Measurements from ENCODE around the gene DNAH17. TPM values are rescaled to one million over a fixed set of nuclear protein-coding genes. Genes with fewer than 3 reads are reported as not detected.

The DNAH17 gene
- total RNA-seq, 2 donors from 2014 or later, result 0.13 to 0.64 TPM

DNA sequence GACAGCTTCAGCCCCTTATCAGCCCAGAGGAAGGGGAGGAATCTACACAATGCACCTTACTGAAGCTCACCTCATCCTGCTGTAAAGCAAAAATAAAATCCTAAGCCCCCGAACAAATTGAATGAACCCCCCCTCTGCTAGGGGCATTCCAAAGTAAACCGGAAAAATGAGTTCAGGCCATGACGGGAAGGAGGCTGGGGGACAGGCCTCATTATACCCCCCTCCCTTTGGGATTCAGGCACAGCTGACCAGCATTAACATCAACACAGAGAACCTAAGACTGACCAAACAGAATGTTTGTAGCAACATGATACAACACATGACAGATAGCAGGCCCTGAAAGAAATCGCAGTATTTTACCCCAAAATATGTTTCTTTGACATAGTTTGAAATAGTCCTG is 64.2 kb downstream of the DNAH17 start:
- no peak for TF ChIP-seq CTCF (conservative IDR thresholded peaks at IDR 0.05)

GRCh38 chr17:78510141-78511075 is 66.8 kb downstream of the DNAH17 start:
- Histone ChIP-seq H3K27ac (ENCODE audit: low read depth, low read length) (no peak overlapping the region), H3K9ac (ENCODE audit: extremely low read depth, low read length, poor library complexity, severe bottlenecking) (no peak overlapping the region), H3K4me1 (ENCODE audit: control insufficient read depth, insufficient read depth, low read length) (no peaks in the 10 kb centered on the region), H3K9me3 (ENCODE audit: control insufficient read depth, low read length) (no peaks in the 10 kb centered on the region), H3K27me3 (ENCODE audit: control insufficient read depth, insufficient read depth, low read length, poor library complexity, severe bottlenecking) (no peaks in the 10 kb centered on the region), H3K4me3 (ENCODE audit: low read length) (no peak overlapping the region), H3K36me3 (ENCODE audit: control insufficient read depth, insufficient read depth, low read length) (no peaks in the 10 kb centered on the region)
- DNase-seq, result peak; percentile 43
- WGBS, 2 experiments (ENCODE audit: insufficient coverage in 1 of 2, insufficient read length in 1 of 2), result 86 to 92% methylated on average over 18 to 28 of the region's 28 CpGs
- Mint-ChIP-seq H3K27me3 (ENCODE audit: insufficient read depth) (no peaks in the 10 kb centered on the region), H3K4me1 (no peaks in the 10 kb centered on the region), H3K36me3 (ENCODE audit: low read depth) (no peaks in the 10 kb centered on the region), H3K9me3 (peaks cover 2% of the 10 kb centered on the region), H3K27ac (no peak overlapping the region), H3K4me3 (no peak overlapping the region)
- no peak for TF ChIP-seq CTCF (conservative IDR thresholded peaks at IDR 0.05)

More for the DNA sequence above, 64.2 kb downstream of the DNAH17 start:
- Histone ChIP-seq H3K4me3 (ENCODE audit: low read length) (no peak overlapping the region), H3K9me3 (ENCODE audit: control insufficient read depth, low read length) (no peaks in the 10 kb centered on the region), H3K36me3 (ENCODE audit: control insufficient read depth, insufficient read depth, low read length) (no peaks in the 10 kb centered on the region), H3K27ac (ENCODE audit: low read depth, low read length) (no peak overlapping the region), H3K9ac (ENCODE audit: extremely low read depth, low read length, poor library complexity, severe bottlenecking) (no peak overlapping the region), H3K27me3 (ENCODE audit: control insufficient read depth, insufficient read depth, low read length, poor library complexity, severe bottlenecking) (no peaks in the 10 kb centered on the region), H3K4me1 (ENCODE audit: control insufficient read depth, insufficient read depth, low read length) (no peaks in the 10 kb centered on the region)
- Mint-ChIP-seq H3K27me3 (ENCODE audit: insufficient read depth) (no peaks in the 10 kb centered on the region), H3K4me1 (no peaks in the 10 kb centered on the region), H3K27ac (no peak overlapping the region), H3K36me3 (ENCODE audit: low read depth) (no peaks in the 10 kb centered on the region), H3K9me3 (peaks cover 2% of the 10 kb centered on the region), H3K4me3 (no peak overlapping the region)
- peak; percentile 11 for DNase-seq
- 88 to 100% methylated on average over 3 to 4 of the region's 4 CpGs for WGBS, 2 experiments (ENCODE audit: insufficient coverage in 1 of 2, insufficient read length in 1 of 2)

GRCh38 chr17:78507526-78507925 is 69.7 kb downstream of the DNAH17 start:
- H3K4me3 ChIP-seq (ENCODE audit: low read length), result no peak overlapping the region
- TF ChIP-seq CTCF (conservative IDR thresholded peaks at IDR 0.05), result no peak

More at GRCh38 chr17:78507526-78507925, 69.7 kb downstream of the DNAH17 start:
- no peaks in the 10 kb centered on the region for H3K36me3 ChIP-seq (ENCODE audit: control insufficient read depth, insufficient read depth, low read length)
- DNase-seq, result no peak
- Mint-ChIP-seq H3K27ac (no peak overlapping the region), H3K4me1 (no peaks in the 10 kb centered on the region), H3K36me3 (ENCODE audit: low read depth) (no peaks in the 10 kb centered on the region), H3K27me3 (ENCODE audit: insufficient read depth) (no peaks in the 10 kb centered on the region), H3K9me3 (no peaks in the 10 kb centered on the region), H3K4me3 (no peak overlapping the region)
- H3K27me3 ChIP-seq (ENCODE audit: control insufficient read depth, insufficient read depth, low read length, poor library complexity, severe bottlenecking), result no peaks in the 10 kb centered on the region
- WGBS, 2 experiments (ENCODE audit: insufficient coverage in 1 of 2, insufficient read length in 1 of 2), result 91 to 93% methylated on average over 8 to 11 of the region's 11 CpGs
- no peaks in the 10 kb centered on the region for H3K4me1 ChIP-seq (ENCODE audit: control insufficient read depth, insufficient read depth, low read length)
- H3K9me3 ChIP-seq (ENCODE audit: control insufficient read depth, low read length), result no peaks in the 10 kb centered on the region
- no peak overlapping the region for H3K27ac ChIP-seq (ENCODE audit: low read depth, low read length)
- no peak overlapping the region for H3K9ac ChIP-seq (ENCODE audit: extremely low read depth, low read length, poor library complexity, severe bottlenecking)

Measured in endodermal cell (in vitro differentiated cells).